Uterus (tissue), 4 donors: ENCODE results near the gene DDX41. TPM values are rescaled to one million over a fixed set of nuclear protein-coding genes. Genes with fewer than 3 reads are reported as not detected.

ENCODE experiments used
- DNase-seq, 2 donors: peaks; one replicate each; pipeline ENCODE4 v3.0.0-alpha.2; 2019 to 2020
- H3K27ac ChIP-seq, 2 donors: fragments of 200-600 bp; sonication (generic); 1 replicate in 1 of 2; 2 replicates in 1 of 2; pipeline ENCODE4 v1.5.1; 2016 to 2018
- H3K27me3 ChIP-seq, 2 donors: fragments of 200-600 bp; sonication (generic); one replicate each; pipeline ENCODE4 v1.5.1; 2018 to 2019; ENCODE audit warnings: control low read depth in 1 of 2
- H3K36me3 ChIP-seq, 2 donors: fragments of 200-600 bp; sonication (generic); one replicate each; pipeline ENCODE4 v1.5.1; 2019; ENCODE audit warnings: control low read depth in 1 of 2
- H3K4me1 ChIP-seq, 2 donors: fragments of 200-600 bp; sonication (generic); one replicate each; pipeline ENCODE4 v1.5.1; 2018 to 2019; ENCODE audit warnings: control low read depth in 1 of 2
- H3K4me3 ChIP-seq, 2 donors: fragments of 200-600 bp; sonication (generic); 1 replicate in 1 of 2; 2 replicates in 1 of 2; pipeline ENCODE4 v1.5.1; 2018 to 2019; ENCODE audit warnings: mild to moderate bottlenecking in 1 of 2
- H3K9me3 ChIP-seq, 2 donors: fragments of 200-600 bp; sonication (generic); one replicate each; pipeline ENCODE4 v1.5.1; 2019; ENCODE audit warnings: control low read depth in 1 of 2
- POLR2A ChIP-seq, 2 donors: fragments of 450-650 bp; IDR thresholded peaks; one replicate each; pipeline ENCODE4 v1.6.1; 2016; ENCODE audit warnings: antibody characterized with exemption in 2 of 2, mild to moderate bottlenecking in 1 of 2, moderate library complexity in 1 of 2
- intact Hi-C: fragments of 100-400 bp; cut with DNase I; formaldehyde crosslinking; loops from one replicate; pipeline ENCODE4 v1.15.1; 2023; ENCODE audit warnings: low total_unique reads
- total RNA-seq, 4 donors: library from RNA; depleted of rRNA in 3 of 4; stranded (reverse); fragments of >200 nt in 3 of 4; gene quantifications; one replicate each; pipeline versions ENCODE4 v1.1.0 to v1.2.4, GENCODE V29; 2014 to 2023
- TF ChIP-seq, protein P1 (sequence below), 4 experiments: fragments of 200-600 bp in 2 of 4; fragments of 450-650 bp in 2 of 4; sonication (generic) in 2 of 4; IDR thresholded peaks; one replicate each; pipeline ENCODE4 v1.5.1; 2016 to 2019; ENCODE audit warnings: antibody characterized with exemption in 4 of 4, mild to moderate bottlenecking in 2 of 4, moderate library complexity in 1 of 4
- donor health status: DM: yes; HTN: yes; CAD: no.

DDX41 gene
- total RNA-seq, 4 donors from 2014 or later = 61.0 to 146 (median 95.6) TPM

DNA sequence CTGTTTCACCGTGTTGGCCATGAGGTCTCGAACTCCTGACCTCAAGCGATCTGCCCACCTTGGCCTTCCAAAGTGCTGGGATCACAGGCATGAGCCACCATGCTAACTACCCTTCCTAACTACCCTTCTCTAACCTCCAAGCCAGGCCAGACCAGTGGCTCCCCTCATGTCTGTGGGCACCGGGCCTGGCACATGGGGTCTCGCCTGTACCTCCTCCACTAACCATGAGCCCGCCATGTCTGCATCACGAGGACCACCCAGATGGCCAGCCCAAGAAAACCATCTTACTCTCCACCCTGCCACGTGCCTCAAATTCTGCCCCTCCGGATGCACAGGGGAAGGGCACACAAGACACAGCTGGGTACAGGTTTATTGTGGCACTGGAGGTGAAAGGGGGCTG is 33.7 kb downstream of the DDX41 start:
- Histone ChIP-seq H3K4me1 (peaks cover 3 to 32% of the 10 kb centered on the region in 2 donors), H3K27ac (peak overlapping the region; percentile 27 to 61), H3K27me3 (no peaks in the 10 kb centered on the region), H3K9me3 (no peaks in the 10 kb centered on the region), H3K36me3 (no peaks in the 10 kb centered on the region), H3K4me3 (no peak overlapping the region)
- intact Hi-C loops = no loop called here
- DNase-seq = peak in 1 of 2 donors; percentile 16
- no peak for TF ChIP-seq POLR2A (IDR thresholded peaks at IDR 0.05)
- TF ChIP-seq, protein P1, sequence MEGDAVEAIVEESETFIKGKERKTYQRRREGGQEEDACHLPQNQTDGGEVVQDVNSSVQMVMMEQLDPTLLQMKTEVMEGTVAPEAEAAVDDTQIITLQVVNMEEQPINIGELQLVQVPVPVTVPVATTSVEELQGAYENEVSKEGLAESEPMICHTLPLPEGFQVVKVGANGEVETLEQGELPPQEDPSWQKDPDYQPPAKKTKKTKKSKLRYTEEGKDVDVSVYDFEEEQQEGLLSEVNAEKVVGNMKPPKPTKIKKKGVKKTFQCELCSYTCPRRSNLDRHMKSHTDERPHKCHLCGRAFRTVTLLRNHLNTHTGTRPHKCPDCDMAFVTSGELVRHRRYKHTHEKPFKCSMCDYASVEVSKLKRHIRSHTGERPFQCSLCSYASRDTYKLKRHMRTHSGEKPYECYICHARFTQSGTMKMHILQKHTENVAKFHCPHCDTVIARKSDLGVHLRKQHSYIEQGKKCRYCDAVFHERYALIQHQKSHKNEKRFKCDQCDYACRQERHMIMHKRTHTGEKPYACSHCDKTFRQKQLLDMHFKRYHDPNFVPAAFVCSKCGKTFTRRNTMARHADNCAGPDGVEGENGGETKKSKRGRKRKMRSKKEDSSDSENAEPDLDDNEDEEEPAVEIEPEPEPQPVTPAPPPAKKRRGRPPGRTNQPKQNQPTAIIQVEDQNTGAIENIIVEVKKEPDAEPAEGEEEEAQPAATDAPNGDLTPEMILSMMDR (IDR thresholded peaks at IDR 0.05) = no peak

DNA sequence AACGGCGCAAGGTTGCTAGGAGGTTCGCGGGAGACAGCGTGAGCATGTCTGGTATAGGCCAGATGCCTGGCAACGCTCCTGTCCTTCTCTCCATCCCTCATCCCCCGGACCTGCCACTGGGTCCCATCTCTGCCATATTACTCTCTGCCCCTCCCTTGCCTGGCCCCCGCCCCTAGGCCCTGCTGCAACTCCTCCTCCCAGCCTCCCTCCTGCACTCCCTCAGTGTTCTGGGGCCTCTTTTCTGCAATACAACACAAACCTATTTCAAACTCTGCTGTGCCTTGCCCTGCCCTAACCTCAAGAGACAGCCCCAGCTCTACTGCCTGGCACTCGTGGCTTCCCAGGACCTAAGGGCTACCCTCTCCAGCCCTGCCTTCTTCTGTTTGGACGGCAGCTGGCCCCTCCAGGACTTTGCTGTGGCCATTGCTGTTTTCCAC is 34.4 kb downstream of the DDX41 start:
- intact Hi-C loops = no loop called here
- DNase-seq = peak; percentile 23 to 46
- H3K27me3 ChIP-seq = no peaks in the 10 kb centered on the region
- TF ChIP-seq POLR2A (IDR thresholded peaks at IDR 0.05) = no peak
- TF ChIP-seq, protein P1 (IDR thresholded peaks at IDR 0.05) = no peak
- H3K4me3 ChIP-seq = no peak overlapping the region
- H3K27ac ChIP-seq = peak overlapping the region in 1 of 2 donors; percentile 8
- H3K36me3 ChIP-seq = no peaks in the 10 kb centered on the region
- peaks cover 3 to 37% of the 10 kb centered on the region in 2 donors for H3K4me1 ChIP-seq
- H3K9me3 ChIP-seq = no peaks in the 10 kb centered on the region

DNA sequence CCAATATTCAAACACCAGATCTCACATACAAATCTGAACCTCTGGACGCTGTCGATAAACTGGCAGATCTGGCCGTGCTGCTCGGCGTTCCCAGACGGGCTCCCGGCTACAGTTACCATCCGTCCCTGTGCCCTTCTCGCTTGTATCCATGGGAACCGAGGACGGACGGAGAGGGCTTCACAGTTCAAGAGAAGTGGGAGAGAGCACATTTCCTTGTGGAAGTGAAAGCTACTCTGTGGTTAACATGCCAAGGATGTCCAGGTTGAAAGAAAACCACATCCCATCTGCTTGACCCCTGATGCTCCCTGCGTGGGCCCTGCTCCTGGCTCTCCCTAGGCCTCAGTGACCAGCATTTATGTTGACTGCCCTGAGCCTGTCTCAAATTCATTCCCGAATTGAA is 37.0 kb downstream of the DDX41 start:
- TF ChIP-seq POLR2A (IDR thresholded peaks at IDR 0.05) = no peak
- TF ChIP-seq, protein P1 (IDR thresholded peaks at IDR 0.05) = no peak
- Histone ChIP-seq H3K9me3 (no peaks in the 10 kb centered on the region), H3K36me3 (no peaks in the 10 kb centered on the region), H3K27ac (peak overlapping the region; percentile 77 to 86), H3K27me3 (no peaks in the 10 kb centered on the region), H3K4me1 (peaks cover under 1 to 33% of the 10 kb centered on the region in 2 donors), H3K4me3 (no peak overlapping the region)
- intact Hi-C loops = no loop called here
- peak; percentile 58 to 60 for DNase-seq

DNA sequence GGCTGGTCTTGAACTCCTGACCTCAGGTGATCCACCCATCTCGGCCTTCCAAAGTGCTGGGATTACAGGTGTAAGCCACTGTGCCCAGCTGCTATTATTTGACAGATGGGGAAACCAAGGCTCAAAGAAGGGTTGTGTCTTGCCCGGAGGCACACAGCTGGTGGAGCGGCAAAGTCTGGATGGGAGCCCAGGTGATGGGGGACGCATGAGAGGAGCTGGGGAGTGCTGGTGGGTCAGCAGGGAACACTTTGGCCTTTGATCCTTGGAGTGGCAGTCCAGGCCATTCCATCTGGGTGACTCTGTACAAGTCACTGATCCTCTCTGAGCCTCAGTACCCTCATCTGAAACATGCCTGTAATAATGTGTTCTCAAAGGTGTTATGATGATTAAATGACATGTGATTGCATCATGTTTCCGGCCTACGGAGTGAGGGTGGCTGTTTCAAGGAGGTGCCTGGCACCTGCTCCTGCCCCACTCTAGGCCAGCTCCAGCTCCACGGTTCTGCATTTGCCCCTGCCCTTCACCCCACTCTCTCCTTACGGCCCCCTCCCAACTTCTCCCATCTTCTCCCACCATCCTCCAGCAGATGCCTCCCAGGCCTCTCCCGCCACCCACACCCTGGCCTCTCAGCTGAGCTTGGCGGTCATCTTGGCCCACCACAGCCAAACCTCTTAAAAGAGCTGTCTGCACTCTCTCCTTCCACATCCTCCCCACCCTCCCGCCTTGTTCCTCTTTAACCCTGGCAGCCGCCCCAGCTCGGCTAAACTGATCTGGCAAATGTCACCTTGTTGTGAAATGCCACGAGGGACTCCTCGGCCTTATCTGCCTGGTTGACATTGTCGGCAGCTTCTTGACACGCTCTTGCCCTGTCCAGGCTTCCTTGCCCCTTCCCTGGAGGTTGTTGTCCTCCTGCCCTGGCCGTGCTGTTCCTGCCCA is 37.8 kb downstream of the DDX41 start:
- Histone ChIP-seq H3K27me3 (no peaks in the 10 kb centered on the region), H3K9me3 (no peaks in the 10 kb centered on the region), H3K4me1 (peaks cover 0 to 25% of the 10 kb centered on the region in 2 donors), H3K4me3 (no peak overlapping the region), H3K27ac (peak overlapping the region; percentile 77 to 86), H3K36me3 (no peaks in the 10 kb centered on the region)
- DNase-seq = peak; percentile 93 to 95
- no peak for TF ChIP-seq POLR2A (IDR thresholded peaks at IDR 0.05)
- TF ChIP-seq, protein P1 (IDR thresholded peaks at IDR 0.05) = no peak
- intact Hi-C loops = no loop called here
